ENCODE measurements around the gene CKB.

- TF ChIP-seq, protein P1, sequence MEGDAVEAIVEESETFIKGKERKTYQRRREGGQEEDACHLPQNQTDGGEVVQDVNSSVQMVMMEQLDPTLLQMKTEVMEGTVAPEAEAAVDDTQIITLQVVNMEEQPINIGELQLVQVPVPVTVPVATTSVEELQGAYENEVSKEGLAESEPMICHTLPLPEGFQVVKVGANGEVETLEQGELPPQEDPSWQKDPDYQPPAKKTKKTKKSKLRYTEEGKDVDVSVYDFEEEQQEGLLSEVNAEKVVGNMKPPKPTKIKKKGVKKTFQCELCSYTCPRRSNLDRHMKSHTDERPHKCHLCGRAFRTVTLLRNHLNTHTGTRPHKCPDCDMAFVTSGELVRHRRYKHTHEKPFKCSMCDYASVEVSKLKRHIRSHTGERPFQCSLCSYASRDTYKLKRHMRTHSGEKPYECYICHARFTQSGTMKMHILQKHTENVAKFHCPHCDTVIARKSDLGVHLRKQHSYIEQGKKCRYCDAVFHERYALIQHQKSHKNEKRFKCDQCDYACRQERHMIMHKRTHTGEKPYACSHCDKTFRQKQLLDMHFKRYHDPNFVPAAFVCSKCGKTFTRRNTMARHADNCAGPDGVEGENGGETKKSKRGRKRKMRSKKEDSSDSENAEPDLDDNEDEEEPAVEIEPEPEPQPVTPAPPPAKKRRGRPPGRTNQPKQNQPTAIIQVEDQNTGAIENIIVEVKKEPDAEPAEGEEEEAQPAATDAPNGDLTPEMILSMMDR (IDR thresholded peaks at IDR 0.05; ENCODE audit: insufficient read depth, low read length): no peak
- no peak for TF ChIP-seq POLR2AphosphoS5 (IDR thresholded peaks at IDR 0.05; ENCODE audit: low read depth)
- TF ChIP-seq REST (IDR thresholded peaks at IDR 0.05; ENCODE audit: insufficient replicate concordance, low read depth): no peak
- TF ChIP-seq GABPA (IDR thresholded peaks at IDR 0.05; ENCODE audit: low read depth): no peak
These were observed at the start of gene CKB for GRCh38 chr14:103522649-103523574.
